Measurements from ENCODE around the gene ST14.

The ST14 gene

GRCh38 chr11:130159657-130160497 is at the start of gene ST14:
Gene ST14, plus strand, starts transcription at chr11:130159782. Its CDS starts 198 bp downstream, at chr11:130159980.
- H3K4me3 ChIP-seq (ENCODE audit: control insufficient read depth, low read depth, low read length) = no peak within 1 kb of the TSS

GRCh38 chr11:130110339-130111108 is 49.1 kb upstream of the ST14 start:
- H3K4me3 ChIP-seq (ENCODE audit: control insufficient read depth, low read depth, low read length) = no peak overlapping the region
- TF ChIP-seq, protein P1, sequence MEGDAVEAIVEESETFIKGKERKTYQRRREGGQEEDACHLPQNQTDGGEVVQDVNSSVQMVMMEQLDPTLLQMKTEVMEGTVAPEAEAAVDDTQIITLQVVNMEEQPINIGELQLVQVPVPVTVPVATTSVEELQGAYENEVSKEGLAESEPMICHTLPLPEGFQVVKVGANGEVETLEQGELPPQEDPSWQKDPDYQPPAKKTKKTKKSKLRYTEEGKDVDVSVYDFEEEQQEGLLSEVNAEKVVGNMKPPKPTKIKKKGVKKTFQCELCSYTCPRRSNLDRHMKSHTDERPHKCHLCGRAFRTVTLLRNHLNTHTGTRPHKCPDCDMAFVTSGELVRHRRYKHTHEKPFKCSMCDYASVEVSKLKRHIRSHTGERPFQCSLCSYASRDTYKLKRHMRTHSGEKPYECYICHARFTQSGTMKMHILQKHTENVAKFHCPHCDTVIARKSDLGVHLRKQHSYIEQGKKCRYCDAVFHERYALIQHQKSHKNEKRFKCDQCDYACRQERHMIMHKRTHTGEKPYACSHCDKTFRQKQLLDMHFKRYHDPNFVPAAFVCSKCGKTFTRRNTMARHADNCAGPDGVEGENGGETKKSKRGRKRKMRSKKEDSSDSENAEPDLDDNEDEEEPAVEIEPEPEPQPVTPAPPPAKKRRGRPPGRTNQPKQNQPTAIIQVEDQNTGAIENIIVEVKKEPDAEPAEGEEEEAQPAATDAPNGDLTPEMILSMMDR (conservative IDR thresholded peaks at IDR 0.05; ENCODE audit: control insufficient read depth, insufficient read depth, low read depth, low read length) = no peak
- no peak for DNase-seq (ENCODE audit: low read depth)

More at GRCh38 chr11:130159657-130160497, at the start of gene ST14:
- TF ChIP-seq, protein P1 (conservative IDR thresholded peaks at IDR 0.05; ENCODE audit: control insufficient read depth, insufficient read depth, low read depth, low read length) = no peak
- no peak for DNase-seq (ENCODE audit: low read depth)

DNA sequence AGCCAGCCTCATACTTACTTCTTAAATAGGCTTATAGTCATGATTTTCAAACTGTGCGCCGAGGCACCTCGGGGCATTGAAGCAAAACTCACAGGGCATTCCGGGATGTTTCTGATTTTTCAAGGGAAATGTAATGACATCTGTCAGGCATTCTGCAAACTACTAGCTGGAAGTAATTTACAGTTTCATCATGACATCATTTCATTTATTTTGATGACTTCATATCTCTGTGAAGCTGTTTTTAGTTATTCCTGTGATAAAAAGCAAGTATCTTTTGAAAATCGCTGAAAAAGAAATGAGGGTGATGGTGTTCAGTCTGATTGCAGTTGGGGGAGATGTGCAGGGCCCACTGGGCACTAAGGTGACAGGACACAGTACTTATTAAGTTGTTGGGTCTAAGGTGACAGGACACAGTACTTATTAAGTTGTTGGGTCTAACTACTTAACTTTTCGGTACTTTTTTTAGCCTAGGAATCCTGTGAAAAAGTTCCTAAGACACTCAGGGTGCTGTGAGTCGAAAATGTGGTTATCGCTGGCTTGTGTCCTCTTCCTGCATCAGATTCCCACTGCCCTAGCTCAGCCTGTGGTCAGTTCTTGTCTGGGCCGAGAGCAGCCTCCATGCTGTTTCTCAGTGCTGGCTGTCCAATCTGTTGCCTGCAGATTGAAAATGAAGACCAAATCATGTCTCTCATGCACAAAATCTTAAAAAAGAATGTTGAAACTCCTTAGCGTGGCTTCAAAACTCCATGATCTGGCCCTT is 47.3 kb upstream of the ST14 start:
- TF ChIP-seq, protein P1 (conservative IDR thresholded peaks at IDR 0.05; ENCODE audit: control insufficient read depth, insufficient read depth, low read depth, low read length) = no peak
- H3K4me3 ChIP-seq (ENCODE audit: control insufficient read depth, low read depth, low read length) = no peak overlapping the region
- no peak for DNase-seq (ENCODE audit: low read depth)

GRCh38 chr11:130114281-130114680 is 45.3 kb upstream of the ST14 start:
- no peak overlapping the region for H3K4me3 ChIP-seq (ENCODE audit: control insufficient read depth, low read depth, low read length)
- DNase-seq (ENCODE audit: low read depth) = no peak
- TF ChIP-seq, protein P1 (conservative IDR thresholded peaks at IDR 0.05; ENCODE audit: control insufficient read depth, insufficient read depth, low read depth, low read length) = no peak

GRCh38 chr11:130114726-130115125 is 44.9 kb upstream of the ST14 start:
- no peak for DNase-seq (ENCODE audit: low read depth)
- TF ChIP-seq, protein P1 (conservative IDR thresholded peaks at IDR 0.05; ENCODE audit: control insufficient read depth, insufficient read depth, low read depth, low read length) = no peak
- no peak overlapping the region for H3K4me3 ChIP-seq (ENCODE audit: control insufficient read depth, low read depth, low read length)

DNA sequence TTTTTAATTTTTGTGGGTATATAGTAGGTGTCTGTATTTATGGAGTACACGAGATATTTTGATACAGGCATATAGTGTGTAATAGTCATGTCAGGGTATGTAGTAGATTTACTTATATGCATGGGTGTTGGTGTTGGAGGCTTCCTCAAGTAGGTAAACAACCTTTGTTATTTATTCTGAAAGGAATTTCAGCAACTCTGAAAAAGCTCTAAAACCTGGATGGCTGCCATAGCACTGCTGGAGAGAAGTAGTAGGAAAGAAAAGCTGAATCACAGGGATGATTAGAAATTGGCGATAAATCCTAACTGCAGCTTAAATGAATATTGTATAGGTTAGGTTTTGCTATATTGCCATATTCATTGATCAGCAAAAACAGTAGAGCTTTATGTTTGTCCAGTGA is 44.4 kb upstream of the ST14 start:
- TF ChIP-seq, protein P1 (conservative IDR thresholded peaks at IDR 0.05; ENCODE audit: control insufficient read depth, insufficient read depth, low read depth, low read length) = no peak
- H3K4me3 ChIP-seq (ENCODE audit: control insufficient read depth, low read depth, low read length) = no peak overlapping the region
- peak; percentile 39 for DNase-seq (ENCODE audit: low read depth)
